HG02885 (cell line): ENCODE measurements around the gene ZNF777.
"Not testable (repeated sequence)": the region's sequence is repeated elsewhere in the genome, so short reads cannot be mapped to it uniquely, and the experiment has no call there.

Experiments
- ATAC-seq: cut with Tn5 transposase; IDR thresholded peaks from one replicate; pipeline ENCODE4 v1.9.1; 2021; ENCODE audit warnings: mild to moderate bottlenecking; ENCODE audit not compliant: unreplicated experiment, poor library complexity

ZNF777 gene

GRCh38 chr7:149455175-149455950 is 5.5 kb downstream of the ZNF777 start:
- no peak for ATAC-seq

GRCh38 chr7:149454750-149455149 is 6.1 kb downstream of the ZNF777 start:
- ATAC-seq, result no peak

- no peak for ATAC-seq
These were observed 6.9 kb downstream of the ZNF777 start for GRCh38 chr7:149454006-149454405.

- ATAC-seq, result no peak
These were observed 10.0 kb downstream of the ZNF777 start for GRCh38 chr7:149450821-149451220.

- no peak for ATAC-seq
These were observed 11.0 kb downstream of the ZNF777 start for GRCh38 chr7:149449897-149450296.

- no peak for ATAC-seq
These were observed 11.9 kb downstream of the ZNF777 start for GRCh38 chr7:149448961-149449360.

- not testable (repeated sequence) for ATAC-seq
These were observed 14.8 kb downstream of the ZNF777 start for GRCh38 chr7:149446026-149446425.

- no peak for ATAC-seq
These were observed 16.6 kb downstream of the ZNF777 start for GRCh38 chr7:149444287-149444686.

GRCh38 chr7:149443523-149443922 is 17.3 kb downstream of the ZNF777 start:
- ATAC-seq, result no peak

- ATAC-seq, result no peak
These were observed 17.9 kb downstream of the ZNF777 start for GRCh38 chr7:149442924-149443323.

- no peak for ATAC-seq
These were observed 20.6 kb downstream of the ZNF777 start for GRCh38 chr7:149440222-149440621.

- ATAC-seq, result no peak
These were observed 24.5 kb downstream of the ZNF777 start for GRCh38 chr7:149436358-149436757.

GRCh38 chr7:149433124-149433523 is 27.7 kb downstream of the ZNF777 start:
- no peak for ATAC-seq

GRCh38 chr7:149432121-149432691 is 28.7 kb downstream of the ZNF777 start:
- ATAC-seq, result no peak

GRCh38 chr7:149431486-149432120 is 29.3 kb downstream of the ZNF777 start:
- no peak for ATAC-seq

GRCh38 chr7:149430192-149430591 is 30.7 kb downstream of the ZNF777 start:
- no peak for ATAC-seq

- no peak for ATAC-seq
These were observed 33.0 kb downstream of the ZNF777 start for GRCh38 chr7:149427893-149428292.

- no peak for ATAC-seq
These were observed 33.7 kb downstream of the ZNF777 start for GRCh38 chr7:149427096-149427680.

- ATAC-seq, result no peak
These were observed 37.3 kb downstream of the ZNF777 start for GRCh38 chr7:149423449-149424110.

GRCh38 chr7:149422914-149423301 is 38.0 kb downstream of the ZNF777 start:
- peak; percentile 9 for ATAC-seq
